ENCODE measurements around the gene LIN37. TPM values are rescaled to one million over a fixed set of nuclear protein-coding genes. Genes with fewer than 3 reads are reported as not detected.
A peak's percentile ranks its signal among the peaks of the same experiment; 100 is the strongest.

LIN37 gene
- total and polyA plus RNA-seq, 9 of the 15 experiments (the other 6 are each of a cell fraction or from before 2014, with no cell fraction given) = 1.2 to 12.5 (median 8.6) TPM

- no peak for TF ChIP-seq ZMIZ1 (IDR thresholded peaks at IDR 0.05; ENCODE audit: low read depth in 2 of 2, low read length in 2 of 2)
- TF ChIP-seq POLR3G (IDR thresholded peaks at IDR 0.05; ENCODE audit: extremely low read depth, insufficient read length, insufficient replicate concordance) = no peak
- peak; percentile 69 for TF ChIP-seq RBFOX2 (IDR thresholded peaks at IDR 0.05; ENCODE audit: low read depth, low read length)
- TF ChIP-seq PCBP1 (IDR thresholded peaks at IDR 0.05; ENCODE audit: low read depth, low read length, poor library complexity, severe bottlenecking) = no peak
- 0 out of 4 replicates have a peak, but pooled peaks of 1 of the 2 experiments have one; percentile 41 for TF ChIP-seq NONO (IDR thresholded peaks at IDR 0.05; ENCODE audit: low read depth in 2 of 2, low read length in 1 of 2)
- TF ChIP-seq BRD4 (IDR thresholded peaks at IDR 0.05) = no peak
- TF ChIP-seq PATZ1 (CRISPR knock-in tag; IDR thresholded peaks at IDR 0.05; ENCODE audit: borderline replicate concordance) = no peak
- TF ChIP-seq TBP (optimal IDR thresholded peaks at IDR 0.05; ENCODE audit: low read depth, low read length) = peak; percentile 15
- TF ChIP-seq HMGN3 (IDR thresholded peaks at IDR 0.05; ENCODE audit: borderline replicate concordance, extremely low read depth, insufficient read length, low read depth, low read length) = peak; percentile 94
- TF ChIP-seq CTBP1 (IDR thresholded peaks at IDR 0.05; ENCODE audit: borderline replicate concordance) = peak; percentile 91
- TF ChIP-seq FOS (IDR thresholded peaks at IDR 0.05; ENCODE audit: extremely low read depth, insufficient read length) = peak; percentile 64
- TF ChIP-seq SAP30 (IDR thresholded peaks at IDR 0.05; ENCODE audit: borderline replicate concordance, insufficient read depth, low read depth, low read length, poor library complexity, severe bottlenecking) = peak; percentile 62
- no peak for TF ChIP-seq ZNF518B (CRISPR knock-in tag; IDR thresholded peaks at IDR 0.05)
- TF ChIP-seq ZKSCAN1 (IDR thresholded peaks at IDR 0.05; ENCODE audit: low read depth, low read length) = no peak
- no peak for TF ChIP-seq ZKSCAN8 (CRISPR knock-in tag; IDR thresholded peaks at IDR 0.05)
- peak; percentile 76 to 78 for TF ChIP-seq NRF1 (conservative IDR thresholded peaks at IDR 0.05 in 1 of 2, IDR thresholded peaks at IDR 0.05 in 1 of 2)
- peak; percentile 86 for TF ChIP-seq POLR2G (IDR thresholded peaks at IDR 0.05; ENCODE audit: low read depth, low read length)
Measured at GRCh38 chr19:35775298-35776101, 27.1 kb downstream of the LIN37 start, which contains the start of gene ARHGAP33 (continued).

Measured in K562 (cell line).